NCI-H1930 (cell line): ENCODE results near the gene OPRM1.

Source experiments
- DNase-seq, 2 experiments: peaks; one replicate each; lab custom pipeline; 2025; lab: John Stamatoyannopoulos, UW

OPRM1 gene

DNA sequence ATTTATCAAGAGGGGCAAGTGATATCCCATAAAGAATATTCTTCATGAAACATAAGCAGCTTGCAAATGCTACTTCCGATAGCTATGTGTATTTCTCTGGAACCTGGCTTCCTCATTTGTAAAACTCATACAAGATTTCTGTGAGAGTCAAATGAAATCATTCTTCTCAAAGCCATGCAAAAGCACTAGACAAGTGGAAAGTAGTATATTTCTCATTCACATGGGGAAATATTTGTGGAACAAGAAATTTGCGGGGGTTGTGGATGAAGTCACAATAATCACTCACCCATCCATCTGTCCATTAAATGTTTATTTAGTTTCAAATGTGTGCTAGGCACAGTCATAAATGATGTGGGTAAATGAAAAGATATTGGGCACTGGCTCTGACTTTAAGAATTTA is 167.1 kb downstream of the OPRM1 start:
- DNase-seq = no peak

- DNase-seq = no peak
Measured at GRCh38 chr6:154206996-154207395, 168.0 kb downstream of the OPRM1 start.

DNA sequence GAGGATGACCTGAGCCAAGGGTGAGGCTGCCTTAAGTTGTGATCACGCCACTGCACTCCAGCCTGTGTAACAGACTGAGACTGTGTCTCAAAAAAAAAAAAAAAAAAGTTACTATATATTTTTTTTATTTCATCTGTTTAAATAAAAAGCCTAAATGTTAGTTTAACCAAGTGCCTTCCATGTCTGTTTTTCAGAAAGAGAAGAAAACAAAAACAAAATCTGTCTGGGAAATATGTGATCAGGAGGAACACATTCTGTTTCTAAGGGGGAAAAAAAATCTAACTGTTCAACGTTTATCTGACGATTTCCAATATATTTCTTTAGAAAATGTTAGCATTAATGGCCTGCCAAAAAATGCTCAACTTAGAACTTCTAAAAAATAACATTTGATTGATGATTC is 170.5 kb downstream of the OPRM1 start:
- DNase-seq = no peak

- DNase-seq = no peak
Measured at GRCh38 chr6:154210678-154211077, 171.6 kb downstream of the OPRM1 start.

- no peak for DNase-seq
Measured at GRCh38 chr6:154213782-154214181, 174.7 kb downstream of the OPRM1 start.

GRCh38 chr6:154218301-154218700 is 179.3 kb downstream of the OPRM1 start:
- no peak for DNase-seq

DNA sequence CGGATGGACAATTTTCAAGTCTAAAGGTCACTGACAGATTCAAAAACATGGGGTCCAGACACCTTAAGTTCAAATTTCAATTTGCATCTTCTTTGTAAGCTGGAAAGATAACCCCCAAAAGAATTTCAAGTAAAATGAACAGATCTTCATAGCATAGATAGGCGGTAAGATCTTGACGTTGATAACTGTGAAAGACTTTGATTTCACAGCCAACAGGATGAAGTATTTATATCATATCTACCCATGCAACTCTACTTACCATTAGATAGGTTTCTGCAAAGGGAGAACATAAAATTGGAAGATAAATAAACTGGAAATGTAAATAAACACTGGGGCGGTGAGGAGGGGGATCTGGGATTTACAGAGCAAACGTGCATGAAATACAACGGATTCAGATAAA is 179.7 kb downstream of the OPRM1 start:
- no peak for DNase-seq

GRCh38 chr6:154219250-154219649 is 180.2 kb downstream of the OPRM1 start:
- DNase-seq = no peak

GRCh38 chr6:154222716-154223115 is 183.7 kb downstream of the OPRM1 start:
- no peak for DNase-seq

GRCh38 chr6:154223296-154223695 is 184.3 kb downstream of the OPRM1 start:
- no peak for DNase-seq

DNA sequence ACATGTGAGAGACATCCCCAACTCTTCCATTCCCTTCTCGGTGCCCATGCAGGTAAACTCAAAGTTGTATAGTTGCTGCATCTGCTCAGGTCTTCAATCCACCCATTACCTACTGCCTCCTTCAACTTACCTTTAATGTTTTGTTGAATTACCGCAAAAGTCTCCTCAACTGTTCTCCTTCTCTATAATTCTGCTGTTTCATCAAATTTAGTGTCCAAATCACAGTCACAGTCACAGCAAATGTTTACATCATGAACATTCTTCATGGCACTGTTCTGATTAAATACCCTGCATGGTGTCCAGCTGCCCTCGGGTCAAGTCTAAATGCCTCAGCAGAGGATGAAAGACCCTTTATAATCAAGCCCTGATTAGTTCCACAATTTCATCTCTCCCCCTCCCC is 187.4 kb downstream of the OPRM1 start:
- no peak for DNase-seq

DNA sequence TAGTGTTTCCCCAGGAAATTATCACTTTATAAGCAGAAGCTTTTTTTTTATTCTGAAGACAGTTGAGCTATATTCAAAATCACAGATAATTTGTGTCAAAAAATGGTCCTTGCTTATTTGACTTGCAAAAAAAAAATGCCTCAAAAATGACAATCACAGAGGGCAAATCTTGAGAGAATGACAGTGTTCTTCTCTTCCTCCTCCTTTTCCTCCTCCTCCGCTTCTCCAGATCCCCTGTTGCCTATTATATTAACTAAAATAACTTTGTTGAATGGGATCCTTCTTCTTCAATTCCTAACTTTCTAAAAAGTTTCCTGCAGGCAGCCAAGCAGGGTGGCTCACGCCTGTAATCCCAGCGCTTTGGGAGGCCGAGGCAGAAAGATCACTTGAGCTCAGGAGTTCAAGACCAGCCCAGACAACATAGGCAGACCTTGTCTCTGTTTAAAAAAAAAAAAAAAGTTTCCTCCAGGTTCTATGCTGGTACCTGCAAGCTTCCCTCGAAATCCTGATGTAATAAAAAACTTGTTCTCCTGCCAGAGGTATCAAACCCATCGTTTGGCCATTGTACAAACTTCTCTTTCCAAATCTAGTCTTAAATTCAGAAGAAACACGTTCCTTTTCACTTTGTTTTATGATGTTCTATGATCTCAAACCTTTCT is 189.0 kb downstream of the OPRM1 start:
- no peak for DNase-seq

- no peak for DNase-seq
Measured at GRCh38 chr6:154228521-154228905, 189.5 kb downstream of the OPRM1 start.

GRCh38 chr6:154229786-154230185 is 190.7 kb downstream of the OPRM1 start:
- DNase-seq = no peak

DNA sequence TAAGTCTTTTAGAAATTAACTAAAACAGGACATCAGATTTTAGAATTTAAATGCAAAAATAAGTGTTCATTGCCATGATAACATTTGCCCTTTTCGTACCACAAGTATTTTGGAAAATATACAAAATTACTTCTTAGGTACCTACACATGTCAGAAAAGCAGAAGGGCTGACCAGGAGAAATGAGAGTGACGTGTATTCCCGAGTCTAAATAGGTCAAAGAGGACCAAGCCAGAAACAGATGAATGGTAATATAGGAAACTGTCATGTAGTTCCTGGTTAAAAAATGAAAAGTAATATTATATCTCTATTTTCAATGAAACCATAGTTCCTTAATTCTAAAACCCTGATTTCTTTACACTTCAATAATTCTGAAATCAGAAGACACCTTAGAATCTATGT is 191.4 kb downstream of the OPRM1 start:
- no peak for DNase-seq

GRCh38 chr6:154230910-154231595 is 192.0 kb downstream of the OPRM1 start:
- DNase-seq = no peak

GRCh38 chr6:154232013-154232910 is 193.2 kb downstream of the OPRM1 start:
- DNase-seq = no peak

DNA sequence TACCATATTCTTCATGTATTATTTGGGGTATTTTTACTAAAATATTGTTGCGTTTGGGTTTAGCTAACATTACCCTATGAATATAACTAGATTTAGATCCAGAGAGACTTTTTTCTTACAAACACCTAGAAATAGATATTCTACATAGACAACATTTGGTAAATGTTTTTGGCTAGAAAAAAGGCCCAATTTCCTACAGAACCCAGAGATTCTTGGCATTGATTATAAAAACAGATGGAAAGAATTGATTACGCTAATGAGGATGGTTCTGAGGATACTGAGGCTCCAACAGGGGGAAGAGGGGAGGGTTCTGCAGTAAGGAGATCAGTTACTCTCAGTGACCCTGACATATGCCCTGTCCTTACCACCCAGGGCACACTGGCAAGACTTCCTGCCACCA is 194.3 kb downstream of the OPRM1 start:
- DNase-seq = no peak

DNA sequence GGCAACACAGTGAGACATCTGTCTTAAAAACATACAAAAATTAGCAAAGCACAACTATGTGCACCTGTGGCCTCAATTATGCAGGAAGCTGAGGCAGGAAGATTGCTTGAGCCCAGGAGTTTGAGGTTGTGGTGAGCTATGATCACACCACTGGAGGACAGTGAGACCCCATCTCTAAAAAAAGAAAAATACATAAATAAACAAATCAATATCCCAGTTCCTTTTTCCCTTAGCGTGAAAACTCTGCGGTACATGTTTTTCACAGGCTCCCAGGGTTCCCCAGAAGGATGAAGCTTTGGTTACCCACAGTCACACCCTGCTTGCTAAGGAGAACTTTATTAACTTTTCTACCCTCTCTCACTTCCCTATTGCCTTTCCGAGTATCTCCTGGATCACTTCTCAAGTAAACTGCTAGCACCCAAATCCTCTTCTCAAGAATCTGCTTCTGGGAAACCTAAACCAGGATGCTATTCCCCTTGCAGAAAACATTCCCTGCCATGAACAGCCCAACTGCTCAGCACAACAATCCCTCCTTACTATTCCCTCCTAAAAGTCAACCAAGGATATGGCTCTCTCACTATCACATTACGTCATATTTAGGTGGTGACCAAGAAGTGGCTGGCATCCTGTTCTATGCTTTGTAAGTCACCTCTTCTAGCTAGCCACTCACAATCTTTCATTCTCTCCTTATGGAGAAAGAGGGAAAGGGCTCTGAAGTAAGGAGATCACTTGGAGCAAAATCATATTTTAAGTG is 195.2 kb downstream of the OPRM1 start:
- no peak for DNase-seq

GRCh38 chr6:154236646-154237301 is 197.7 kb downstream of the OPRM1 start:
- DNase-seq = no peak

GRCh38 chr6:154238831-154239230 is 199.8 kb downstream of the OPRM1 start:
- DNase-seq = no peak

DNA sequence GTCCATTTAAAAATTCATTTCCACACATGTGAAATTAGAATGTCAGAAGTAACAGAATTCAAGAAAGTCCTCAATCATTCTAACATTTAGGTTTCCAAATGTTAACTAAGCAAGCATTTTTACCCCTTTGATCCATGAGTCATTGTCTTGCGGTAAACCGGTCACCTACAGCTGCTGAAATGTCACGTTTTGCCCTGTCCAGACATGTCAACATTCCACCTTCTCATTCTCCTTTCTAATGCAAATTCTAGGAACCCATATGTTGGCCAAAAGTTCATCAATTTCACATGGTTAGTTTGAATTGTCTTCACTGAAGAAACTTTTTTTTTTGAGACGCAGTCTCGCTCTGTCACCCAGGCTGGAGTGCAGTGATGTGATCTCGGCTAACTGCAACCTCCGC is 200.4 kb downstream of the OPRM1 start:
- DNase-seq = no peak
